ENCODE measurements around the gene PPM1H.

- TF ChIP-seq POLR2AphosphoS5 (IDR thresholded peaks at IDR 0.05): no peak
- no peak for TF ChIP-seq CTCF (IDR thresholded peaks at IDR 0.05)
- TF ChIP-seq EP300 (IDR thresholded peaks at IDR 0.05): no peak
- no peak for TF ChIP-seq POLR2A (IDR thresholded peaks at IDR 0.05)
Observed at GRCh38 chr12:62622177-62622576, 312.8 kb downstream of the PPM1H start.

Measured in sigmoid colon (tissue), 4 donors.